H1 (cell line): ENCODE results near the gene SLC39A6. TPM values are rescaled to one million over a fixed set of nuclear protein-coding genes. Genes with fewer than 3 reads are reported as not detected.

Experiments used
- CTCF ChIA-PET: fragments of 300-600 bp; sonication (Branson Sonifier 250); formaldehyde crosslinking; loops from one replicate; lab custom pipeline; 2021; ENCODE audit not compliant: partially characterized antibody; lab: Charles Lee
- POLR2A ChIA-PET: fragments of 300-600 bp; sonication (Branson Sonifier 250); formaldehyde crosslinking; loops from one replicate; lab custom pipeline; 2021; ENCODE audit warnings: inconsistent platforms; ENCODE audit not compliant: partially characterized antibody; lab: Charles Lee
- DNase-seq, 2 experiments: peaks; one replicate each; pipeline versions ENCODE4 v3.0.0 to v3.0.0-alpha.2; 2010 to 2022; ENCODE audit warnings: low spot score in 2 of 2, low read depth in 1 of 2, mixed read lengths in 1 of 2
- FAIRE-seq: peaks from 2 replicates; lab custom pipeline; 2011; peaks lifted over from hg19 to GRCh38; lab: Jason Lieb, UNC
- H2AFZ ChIP-seq: 2 replicates; pipeline ENCODE4 v1.8.1; 2012; ENCODE audit warnings: low read length, inconsistent platforms
- H2AK5ac ChIP-seq: 2 replicates; pipeline ENCODE4 v1.6.1; 2013; ENCODE audit warnings: low read depth, low read length
- H2BK120ac ChIP-seq: replicated peaks from 2 replicates; pipeline ENCODE3; 2013; ENCODE audit warnings: low read depth, low read length, inconsistent platforms
- H2BK12ac ChIP-seq: 2 replicates; pipeline ENCODE4 v1.6.1; 2013; ENCODE audit warnings: low read depth, low read length
- H2BK15ac ChIP-seq: 2 replicates; pipeline ENCODE4 v1.6.1; 2013; ENCODE audit warnings: low read length
- H2BK20ac ChIP-seq: 2 replicates; pipeline ENCODE4 v1.6.1; 2013; ENCODE audit warnings: low read length
- H2BK5ac ChIP-seq: 2 replicates; pipeline ENCODE4 v1.6.1; 2013; ENCODE audit warnings: low read depth, low read length
- H3K14ac ChIP-seq: 2 replicates; pipeline ENCODE4 v1.6.1; 2013; ENCODE audit warnings: inconsistent platforms; ENCODE audit not compliant: insufficient read length
- H3K18ac ChIP-seq: 2 replicates; pipeline ENCODE4 v1.6.1; 2013; ENCODE audit warnings: low read length; ENCODE audit errors: extremely low read depth
- H3K23ac ChIP-seq: 2 replicates; pipeline ENCODE4 v1.6.1; 2013; ENCODE audit warnings: inconsistent platforms; ENCODE audit not compliant: insufficient read length
- H3K23me2 ChIP-seq: 2 replicates; pipeline ENCODE4 v1.6.1; 2013; ENCODE audit warnings: low read depth, low read length
- H3K27ac ChIP-seq: 2 replicates; pipeline ENCODE4 v1.6.1; 2011; ENCODE audit warnings: low read depth, low read length, inconsistent platforms
- H3K27me3 ChIP-seq, 4 experiments: replicated peaks in 1 of 4; 1 replicate in 1 of 4; 2 replicates in 3 of 4; pipeline versions ENCODE4 v1.6.1 to v1.8.1; 2011 to 2013; ENCODE audit warnings: low read length in 3 of 4, mild to moderate bottlenecking in 3 of 4, inconsistent platforms in 2 of 4, mixed read lengths in 2 of 4, moderate library complexity in 1 of 4; ENCODE audit not compliant: control insufficient read depth in 3 of 4, insufficient read depth in 3 of 4; ENCODE audit errors: extremely low read depth in 1 of 4
- H3K36me3 ChIP-seq, 4 experiments: 2 replicates each; pipeline versions ENCODE4 v1.6.1 to v1.8.1; 2011 to 2013; ENCODE audit warnings: mild to moderate bottlenecking in 4 of 4, low read length in 3 of 4, moderate library complexity in 2 of 4, control low read depth in 1 of 4, inconsistent platforms in 1 of 4; ENCODE audit not compliant: insufficient read depth in 4 of 4, control insufficient read depth in 2 of 4
- H3K4ac ChIP-seq: replicated peaks from 2 replicates; pipeline ENCODE3; 2013; ENCODE audit warnings: low read length, low read depth, mixed read lengths, inconsistent platforms; ENCODE audit not compliant: insufficient read length
- H3K4me1 ChIP-seq, 4 experiments: replicated peaks in 1 of 4; 1 replicate in 1 of 4; 2 replicates in 3 of 4; pipeline versions ENCODE4 v1.6.1 to v1.8.1; 2011 to 2013; ENCODE audit warnings: low read length in 3 of 4, inconsistent platforms in 2 of 4, mixed read lengths in 1 of 4; ENCODE audit not compliant: insufficient read depth in 4 of 4, control insufficient read depth in 3 of 4
- H3K4me2 ChIP-seq, 2 experiments: 2 replicates each; pipeline versions ENCODE4 v1.6.1 to v1.8.1; 2011 to 2013; ENCODE audit warnings: low read depth in 2 of 2, low read length in 2 of 2, control low read depth in 1 of 2, inconsistent platforms in 1 of 2, mild to moderate bottlenecking in 1 of 2; ENCODE audit not compliant: insufficient read depth in 1 of 2
- H3K4me3 ChIP-seq, 4 experiments: fragments of 200-600, 300-600 bp in 1 of 4; sonication (generic), shearing (Covaris generic), sonication (Bioruptor Twin) in 1 of 4; 2 replicates each; pipeline versions ENCODE4 v1.5.1 to v1.8.1; 2011 to 2016; ENCODE audit warnings: low read length in 4 of 4, low read depth in 3 of 4, control low read depth in 2 of 4, inconsistent platforms in 2 of 4, mild to moderate bottlenecking in 2 of 4, mixed read lengths in 1 of 4, moderate library complexity in 1 of 4; ENCODE audit not compliant: insufficient read depth in 2 of 4; ENCODE audit errors: extremely low read depth in 1 of 4
- H3K56ac ChIP-seq: replicated peaks from 2 replicates; pipeline ENCODE3; 2013; ENCODE audit warnings: low read depth, mild to moderate bottlenecking, mixed read lengths, low read length, inconsistent platforms; ENCODE audit not compliant: insufficient read length
- H3K79me1 ChIP-seq: 2 replicates; pipeline ENCODE4 v1.6.1; 2013; ENCODE audit warnings: low read depth, low read length, control low read depth
- H3K79me2 ChIP-seq, 2 experiments: 2 replicates each; pipeline versions ENCODE4 v1.6.1 to v1.8.1; 2012 to 2013; ENCODE audit warnings: low read length in 2 of 2, mild to moderate bottlenecking in 2 of 2, inconsistent platforms in 1 of 2; ENCODE audit not compliant: insufficient read depth in 2 of 2, control insufficient read depth in 1 of 2
- H3K9ac ChIP-seq, 4 experiments: replicated peaks in 1 of 4; 1 replicate in 1 of 4; 2 replicates in 3 of 4; pipeline versions ENCODE4 v1.6.1 to v1.8.1; 2011 to 2013; ENCODE audit warnings: low read depth in 3 of 4, low read length in 3 of 4, control low read depth in 2 of 4, mild to moderate bottlenecking in 2 of 4, moderate library complexity in 2 of 4, inconsistent platforms in 1 of 4; ENCODE audit errors: extremely low read depth in 1 of 4
- H3K9me3 ChIP-seq, 2 experiments: 2 replicates each; pipeline versions ENCODE4 v1.6.1 to v1.8.1; 2012 to 2013; ENCODE audit warnings: mild to moderate bottlenecking in 2 of 2, moderate library complexity in 2 of 2, control low read depth in 1 of 2, inconsistent platforms in 1 of 2, low read depth in 1 of 2, low read length in 1 of 2, mixed read lengths in 1 of 2; ENCODE audit not compliant: insufficient read depth in 2 of 2
- H4K20me1 ChIP-seq, 2 experiments: replicated peaks in 1 of 2; 2 replicates each; pipeline versions ENCODE3 to v1.8.1; 2011 to 2013; ENCODE audit warnings: inconsistent platforms in 2 of 2, low read length in 2 of 2, mild to moderate bottlenecking in 1 of 2; ENCODE audit not compliant: insufficient read depth in 2 of 2, control insufficient read depth in 1 of 2
- H4K5ac ChIP-seq: 2 replicates; pipeline ENCODE4 v1.6.1; 2013; ENCODE audit warnings: low read length, low read depth, mixed read lengths, inconsistent platforms; ENCODE audit not compliant: insufficient read length
- H4K8ac ChIP-seq: 2 replicates; pipeline ENCODE4 v1.8.0; 2013; ENCODE audit warnings: mild to moderate bottlenecking, moderate library complexity, low read length, inconsistent platforms; ENCODE audit not compliant: insufficient read depth; ENCODE audit errors: extremely low read depth
- H4K91ac ChIP-seq: replicated peaks from 2 replicates; pipeline ENCODE3; 2013; ENCODE audit warnings: low read length, mixed read lengths, inconsistent platforms; ENCODE audit not compliant: insufficient read length
- ATF3 ChIP-seq: IDR thresholded peaks from 2 replicates; pipeline ENCODE4 v1.6.1; 2011; ENCODE audit warnings: low read depth, mild to moderate bottlenecking, low read length; ENCODE audit not compliant: insufficient read depth
- BACH1 ChIP-seq: IDR thresholded peaks from 2 replicates; pipeline ENCODE4 v1.6.1; 2012; ENCODE audit warnings: low read length, improper control_type of control experiment
- BRCA1 ChIP-seq: IDR thresholded peaks from 2 replicates; pipeline ENCODE4 v1.6.1; 2012; ENCODE audit warnings: low read depth, low read length, improper control_type of control experiment
- CBX8 ChIP-seq: fragments of 300-800, 300-1000 bp; sonication (generic); IDR thresholded peaks from 2 replicates; pipeline ENCODE4 v1.7.1; 2016; ENCODE audit warnings: low read depth, low read length, borderline replicate concordance
- CREB1 ChIP-seq: IDR thresholded peaks from 2 replicates; pipeline ENCODE4 v1.6.1; 2012; ENCODE audit warnings: inconsistent platforms
- FOSL1 ChIP-seq: IDR thresholded peaks from 2 replicates; pipeline ENCODE4 v1.6.1; 2011; ENCODE audit warnings: mild to moderate bottlenecking, low read depth, low read length, moderate library complexity; ENCODE audit not compliant: insufficient read depth
- GTF2F1 ChIP-seq: IDR thresholded peaks from 2 replicates; pipeline ENCODE4 v1.6.1; 2012; ENCODE audit warnings: low read depth, low read length, improper control_type of control experiment, borderline replicate concordance
- HDAC2 ChIP-seq, 2 experiments: fragments of 300-600 bp in 1 of 2; sonication (generic) in 1 of 2; IDR thresholded peaks; 2 replicates each; pipeline ENCODE4 v1.6.1; 2011 to 2012; ENCODE audit warnings: low read depth in 2 of 2, low read length in 2 of 2, mild to moderate bottlenecking in 2 of 2, moderate library complexity in 2 of 2, borderline replicate concordance in 1 of 2, inconsistent platforms in 1 of 2
- KDM1A ChIP-seq: fragments of 200-600, 300-600 bp; sonication (generic); IDR thresholded peaks from 2 replicates; pipeline ENCODE4 v1.7.1; 2016; ENCODE audit warnings: mild to moderate bottlenecking, low read length, borderline replicate concordance
- MAFK ChIP-seq: IDR thresholded peaks from 2 replicates; pipeline ENCODE4 v1.6.1; 2012; ENCODE audit warnings: low read depth, mild to moderate bottlenecking, improper control_type of control experiment, low read length
- RBBP5 ChIP-seq: IDR thresholded peaks from 2 replicates; pipeline ENCODE4 v1.7.1; 2012; ENCODE audit warnings: low read depth, mild to moderate bottlenecking, inconsistent platforms, low read length, moderate library complexity, borderline replicate concordance
- WGBS, 2 experiments: shearing (Covaris generic) in 1 of 2; methylation state at CpG; one replicate each; pipeline versions ENCODE4 v1.1.6 to v1.1.7; 2013 to 2015; ENCODE audit warnings: low lambda C conversion rate in 2 of 2, mixed read lengths in 2 of 2, inconsistent platforms in 1 of 2, low coverage in 1 of 2, missing lambda C conversion rate in 1 of 2; ENCODE audit not compliant: insufficient replicate concordance in 2 of 2, insufficient coverage in 1 of 2, insufficient read length in 1 of 2; ENCODE audit errors: extremely low coverage in 1 of 2, missing lambda C conversion rate in 1 of 2; 5-methylcytosine and 5-hydroxymethylcytosine counted together
- polyA plus RNA-seq, 7 experiments: library from polyadenylated mRNA; depleted of rRNA in 3 of 7; stranded (reverse) in 5 of 7; unstranded in 2 of 7; fragments of >200 nt in 5 of 7; fragments of 200-250 nt in 2 of 7; gene quantifications; 1 replicate in 5 of 7; 2 replicates in 1 of 7; 4 replicates in 1 of 7; pipeline versions ENCODE4 v1.2.1 to v1.2.3, GENCODE V29; 2011 to 2013; ENCODE audit warnings: missing spikeins in 2 of 7, mixed read lengths in 2 of 7
- total RNA-seq: library from RNA; stranded (reverse); fragmentation: NEBNext Ultra II Directional; extraction: Animal tissue kit (Norgen Biotek cat#: 25700); gene quantifications from 2 replicates; pipeline ENCODE4 v1.2.1, GENCODE V29; 2021

SLC39A6 gene
- total and polyA plus RNA-seq, 2 of the 8 experiments (the other 6 are each of a cell fraction or from before 2014, with no cell fraction given): 36.8 to 55.4 TPM

DNA sequence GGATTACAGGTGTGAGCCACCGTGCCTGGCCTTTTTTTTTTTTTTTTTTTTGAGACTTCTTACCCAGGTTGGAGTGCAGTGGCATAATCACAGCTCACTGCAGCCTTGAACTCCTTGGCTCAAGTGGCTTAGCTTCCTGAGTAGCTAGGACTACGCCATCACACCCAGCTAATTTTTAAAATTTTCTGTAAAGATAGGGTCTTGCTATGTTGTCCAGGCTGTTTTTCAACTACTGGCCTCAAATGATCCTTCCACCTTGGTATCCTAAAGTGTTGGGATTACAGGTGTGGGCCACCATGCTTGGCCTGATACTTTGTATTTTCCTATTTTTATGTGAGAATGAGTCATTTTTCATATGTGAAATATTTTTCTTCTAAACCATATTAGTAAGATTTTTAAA lies 14.3 kb upstream of the SLC39A6 start:
- POLR2A ChIA-PET: interaction anchor here (0.6 to 0.9 kb wide), 2 partner anchors 10 to 16 kb away, joined by 3 to 4 read pairs; no protein-coding TSS in a partner anchor
- DNase-seq (no peak), FAIRE-seq (no peak)
- H3K18ac ChIP-seq: no peak overlapping the region
- no peak overlapping the region for H2BK12ac ChIP-seq
- H2BK120ac ChIP-seq: no peak overlapping the region
- H3K14ac ChIP-seq: no peak overlapping the region
- H3K4me1 ChIP-seq: no peaks in the 10 kb centered on the region
- H4K91ac ChIP-seq: no peak overlapping the region
- CTCF ChIA-PET: interaction anchor here (1.2 to 1.6 kb wide), 2 partner anchors 123 to 126 kb away, joined by 3 read pairs; no protein-coding TSS in a partner anchor
- no peaks in the 10 kb centered on the region for H3K23me2 ChIP-seq
- no peak overlapping the region for H3K4me3 ChIP-seq
- no peak overlapping the region for H4K5ac ChIP-seq
- no peak overlapping the region for H4K8ac ChIP-seq
- H3K36me3 ChIP-seq: peaks cover 12 to 94% (median 64%) of the 10 kb centered on the region in 4 experiments
- H2BK20ac ChIP-seq: no peak overlapping the region
- no peaks in the 10 kb centered on the region for H3K79me1 ChIP-seq
- H3K23ac ChIP-seq: no peak overlapping the region
- no peak overlapping the region for H2BK15ac ChIP-seq
- WGBS, 2 experiments: 92% methylated on average over 1 of the region's 2 CpGs; no CpG with 5 or more reads in 1 of the 2 experiments
- H3K4ac ChIP-seq: no peak overlapping the region
- no peak overlapping the region for H2AK5ac ChIP-seq
- no peak overlapping the region for H2AFZ ChIP-seq
- no peak overlapping the region for H3K4me2 ChIP-seq
- no peak overlapping the region for H3K9ac ChIP-seq
- no peaks in the 10 kb centered on the region for H3K79me2 ChIP-seq
- H4K20me1 ChIP-seq: peaks cover 0 to 1% of the 10 kb centered on the region in 2 experiments
- no peak overlapping the region for H2BK5ac ChIP-seq
- no peaks in the 10 kb centered on the region for H3K27me3 ChIP-seq
- H3K27ac ChIP-seq: no peak overlapping the region
- no peaks in the 10 kb centered on the region for H3K9me3 ChIP-seq
- no peak overlapping the region for H3K56ac ChIP-seq
- TF ChIP-seq FOSL1 (no peak), RBBP5 (no peak), HDAC2 (IDR thresholded peaks at IDR 0.05; ENCODE audit: borderline replicate concordance in 1 of 2, low read depth in 2 of 2, low read length in 2 of 2) (no peak), BRCA1 (no peak), ATF3 (no peak), KDM1A (no peak), GTF2F1 (no peak), BACH1 (no peak), MAFK (no peak), CREB1 (no peak), CBX8 (no peak)
